GM10847 (cell line): ENCODE measurements around the gene EPB41L2.

Source experiments
- POLR2A ChIP-seq: IDR thresholded peaks from 2 replicates; pipeline ENCODE4 v1.6.1; 2011; ENCODE audit not compliant: insufficient read length; ENCODE audit errors: extremely low read depth

Gene EPB41L2

GRCh38 chr6:130978660-130979396 lies 84.2 kb downstream of the EPB41L2 start:
- TF ChIP-seq POLR2A = no peak

GRCh38 chr6:130978180-130978579 lies 84.9 kb downstream of the EPB41L2 start:
- no peak for TF ChIP-seq POLR2A

- no peak for TF ChIP-seq POLR2A
Observed at GRCh38 chr6:130975325-130975724, 87.7 kb downstream of the EPB41L2 start.

GRCh38 chr6:130973521-130974277 lies 89.3 kb downstream of the EPB41L2 start:
- TF ChIP-seq POLR2A = no peak

- no peak for TF ChIP-seq POLR2A
Observed at GRCh38 chr6:130971504-130971903, 91.5 kb downstream of the EPB41L2 start.

- no peak for TF ChIP-seq POLR2A
Observed at GRCh38 chr6:130970839-130971410, 92.1 kb downstream of the EPB41L2 start.

- no peak for TF ChIP-seq POLR2A
Observed at GRCh38 chr6:130969791-130970491, 93.1 kb downstream of the EPB41L2 start.

GRCh38 chr6:130969166-130969565 lies 93.9 kb downstream of the EPB41L2 start:
- TF ChIP-seq POLR2A = no peak

GRCh38 chr6:130968476-130968875 lies 94.6 kb downstream of the EPB41L2 start:
- TF ChIP-seq POLR2A = no peak

- TF ChIP-seq POLR2A = no peak
Observed at GRCh38 chr6:130967502-130968445, 95.3 kb downstream of the EPB41L2 start.

GRCh38 chr6:130966344-130966980 lies 96.6 kb downstream of the EPB41L2 start:
- TF ChIP-seq POLR2A = no peak

- no peak for TF ChIP-seq POLR2A
Observed at GRCh38 chr6:130965656-130966055, 97.4 kb downstream of the EPB41L2 start.

GRCh38 chr6:130964808-130965604 lies 98.0 kb downstream of the EPB41L2 start:
- no peak for TF ChIP-seq POLR2A
